Keratinocyte (primary cell): ENCODE data around the gene ABHD10. TPM values are rescaled to one million over a fixed set of nuclear protein-coding genes. Genes with fewer than 3 reads are reported as not detected.

ENCODE experiments used
- DNase-seq: peaks from one replicate; pipeline ENCODE4 v3.0.0-alpha.2; 2011; ENCODE audit warnings: low read depth, missing footprints, low spot score
- FAIRE-seq: peaks from 2 replicates; lab custom pipeline; 2011; peaks lifted over from hg19 to GRCh38; lab: Jason Lieb, UNC
- H2AFZ ChIP-seq: 2 replicates; pipeline ENCODE4 v1.6.0; 2012; ENCODE audit warnings: low read length, control low read depth, inconsistent platforms; ENCODE audit not compliant: control insufficient read depth
- H3K27ac ChIP-seq: 2 replicates; pipeline ENCODE4 v1.5.1; 2011; ENCODE audit warnings: low read length; ENCODE audit not compliant: control insufficient read depth, insufficient read depth
- H3K27me3 ChIP-seq: 3 replicates; pipeline ENCODE4 v1.6.0; 2011; ENCODE audit warnings: low read length; ENCODE audit not compliant: control insufficient read depth, insufficient read depth; ENCODE audit errors: extremely low read depth
- H3K36me3 ChIP-seq, 2 experiments: 2 replicates in 1 of 2; 3 replicates in 1 of 2; pipeline ENCODE4 v1.5.1; 2011; ENCODE audit warnings: low read length in 2 of 2, mild to moderate bottlenecking in 1 of 2; ENCODE audit not compliant: control insufficient read depth in 2 of 2, insufficient read depth in 2 of 2; ENCODE audit errors: extremely low read depth in 1 of 2
- H3K4me1 ChIP-seq: 3 replicates; pipeline ENCODE4 v1.5.1; 2011; ENCODE audit warnings: low read length; ENCODE audit not compliant: control insufficient read depth, insufficient read depth; ENCODE audit errors: extremely low read depth
- H3K4me2 ChIP-seq: 3 replicates; pipeline ENCODE4 v1.6.0; 2011; ENCODE audit warnings: low read depth, low read length; ENCODE audit not compliant: control insufficient read depth, insufficient read depth; ENCODE audit errors: extremely low read depth
- H3K4me3 ChIP-seq, 3 experiments: fragments of 200-600 bp in 1 of 3; sonication (generic) in 1 of 3; 2 replicates in 2 of 3; 3 replicates in 1 of 3; pipeline ENCODE4 v1.5.1; 2011 to 2016; ENCODE audit warnings: low read length in 3 of 3, mild to moderate bottlenecking in 3 of 3, control low read depth in 2 of 3, inconsistent platforms in 1 of 3, low read depth in 1 of 3, mixed read lengths in 1 of 3, mixed run types in 1 of 3, moderate library complexity in 1 of 3; ENCODE audit not compliant: control insufficient read depth in 2 of 3, insufficient read depth in 2 of 3; ENCODE audit errors: extremely low read depth in 1 of 3
- H3K79me2 ChIP-seq: 2 replicates; pipeline ENCODE4 v1.6.0; 2012; ENCODE audit warnings: low read length; ENCODE audit not compliant: control insufficient read depth, insufficient read depth
- H3K9ac ChIP-seq: 3 replicates; pipeline ENCODE4 v1.6.0; 2011; ENCODE audit warnings: low read length; ENCODE audit not compliant: control insufficient read depth, insufficient read depth; ENCODE audit errors: extremely low read depth
- H3K9me1 ChIP-seq: 3 replicates; pipeline ENCODE4 v1.6.0; 2011; ENCODE audit warnings: low read length; ENCODE audit not compliant: control insufficient read depth, insufficient read depth; ENCODE audit errors: extremely low read depth
- H3K9me3 ChIP-seq: 2 replicates; pipeline ENCODE4 v1.5.1; 2012; ENCODE audit warnings: low read depth, low read length; ENCODE audit not compliant: control insufficient read depth
- H4K20me1 ChIP-seq: 3 replicates; pipeline ENCODE4 v1.6.0; 2011; ENCODE audit warnings: low read length; ENCODE audit not compliant: control insufficient read depth, insufficient read depth; ENCODE audit errors: extremely low read depth
- CTCF ChIP-seq, 3 experiments: IDR thresholded peaks in 1 of 3; conservative IDR thresholded peaks in 1 of 3; optimal IDR thresholded peaks in 1 of 3; 2 replicates in 2 of 3; 3 replicates in 1 of 3; pipeline versions ENCODE3 to v1.5.1; 2011; ENCODE audit warnings: low read length in 3 of 3, mild to moderate bottlenecking in 3 of 3, moderate library complexity in 2 of 3, control low read depth in 1 of 3, inconsistent platforms in 1 of 3; ENCODE audit not compliant: insufficient read depth in 2 of 3; ENCODE audit errors: extremely low read depth in 1 of 3
- EZH2 ChIP-seq: IDR thresholded peaks from one replicate; pipeline ENCODE4 v1.6.1; 2012; ENCODE audit warnings: inconsistent platforms, mild to moderate bottlenecking, low read length, moderate library complexity
- dilution Hi-C: fragments of 300-500 bp; cut with MboI; formaldehyde crosslinking; loops from one replicate; pipeline ENCODE4 v1.7.0; 2020; ENCODE audit warnings: low sequenced_read_pairs; ENCODE audit not compliant: extremely low pct_ligation_motif_present
- polyA plus RNA-seq, 5 experiments: library from polyadenylated mRNA; depleted of rRNA in 3 of 5; stranded (reverse) in 3 of 5; stranded (forward) in 1 of 5; unstranded in 1 of 5; fragments of >200 nt; gene quantifications; 1 replicate in 1 of 5; 2 replicates in 3 of 5; 3 replicates in 1 of 5; pipeline versions ENCODE4 v1.2.1 to v1.2.3, GENCODE V29; 2011 to 2012; ENCODE audit warnings: missing spikeins in 2 of 5, low read depth in 1 of 5, low replicate concordance in 1 of 5

The ABHD10 gene
- polyA plus RNA-seq, 1 donor (not counting 4 experiments of a cell fraction or from before 2014, with no cell fraction given), result 22.2 TPM

DNA sequence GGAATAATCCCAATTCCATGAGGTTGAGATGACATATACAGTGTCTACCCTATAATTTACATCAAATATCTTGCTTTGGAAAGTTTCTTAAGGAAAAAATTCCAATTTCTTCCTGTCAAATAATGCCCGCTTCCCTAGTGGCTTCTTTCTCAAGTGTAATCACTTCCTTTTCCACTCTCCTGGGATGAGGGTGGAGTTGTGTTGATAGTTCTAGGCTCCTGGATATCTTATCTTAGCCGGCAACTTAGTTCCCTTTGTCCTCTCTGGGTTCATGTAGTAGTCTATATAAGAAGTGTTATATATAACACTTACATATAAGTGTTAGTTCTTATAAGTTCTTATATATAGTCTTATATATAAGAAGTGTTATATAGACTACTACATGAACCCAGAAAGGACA, 30.8 kb downstream of the ABHD10 start:
- H3K27me3 ChIP-seq, result no peaks in the 10 kb centered on the region
- H3K9ac ChIP-seq, result no peak overlapping the region
- H3K9me3 ChIP-seq, result no peaks in the 10 kb centered on the region
- H2AFZ ChIP-seq, result no peak overlapping the region
- no peaks in the 10 kb centered on the region for H3K36me3 ChIP-seq
- dilution Hi-C loops, result no loop called here
- no peaks in the 10 kb centered on the region for H3K79me2 ChIP-seq
- TF ChIP-seq EZH2, result no peak
- TF ChIP-seq CTCF (optimal IDR thresholded peaks at IDR 0.05 in 1 of 3, IDR thresholded peaks at IDR 0.05 in 1 of 3, conservative IDR thresholded peaks at IDR 0.05 in 1 of 3; ENCODE audit: extremely low read depth in 1 of 3, insufficient read depth in 2 of 3, low read length in 3 of 3), result no peak
- no peak overlapping the region for H3K4me3 ChIP-seq
- peaks cover 16% of the 10 kb centered on the region for H3K4me1 ChIP-seq
- no peaks in the 10 kb centered on the region for H3K9me1 ChIP-seq
- no peak overlapping the region for H3K27ac ChIP-seq
- DNase-seq (no peak), FAIRE-seq (no peak)
- no peaks in the 10 kb centered on the region for H4K20me1 ChIP-seq
- no peak overlapping the region for H3K4me2 ChIP-seq

- Histone ChIP-seq H3K4me3 (no peak overlapping the region), H3K36me3 (no peaks in the 10 kb centered on the region), H3K9ac (no peak overlapping the region), H3K9me1 (no peaks in the 10 kb centered on the region), H4K20me1 (no peaks in the 10 kb centered on the region), H2AFZ (no peak overlapping the region), H3K27me3 (no peaks in the 10 kb centered on the region), H3K9me3 (no peaks in the 10 kb centered on the region), H3K27ac (no peak overlapping the region), H3K4me2 (no peak overlapping the region), H3K79me2 (no peaks in the 10 kb centered on the region), H3K4me1 (peaks cover 8% of the 10 kb centered on the region)
- no peak for DNase-seq
- dilution Hi-C loops, result no loop called here
- no peak for FAIRE-seq
- TF ChIP-seq EZH2 (no peak), CTCF (optimal IDR thresholded peaks at IDR 0.05 in 1 of 3, IDR thresholded peaks at IDR 0.05 in 1 of 3, conservative IDR thresholded peaks at IDR 0.05 in 1 of 3; ENCODE audit: extremely low read depth in 1 of 3, insufficient read depth in 2 of 3, low read length in 3 of 3) (no peak)
These were observed 31.8 kb downstream of the ABHD10 start for GRCh38 chr3:112010636-112011035.
